C4-2B (cell line): ENCODE data around the gene ZKSCAN1.
"Not testable (repeated sequence)": the region's sequence is repeated elsewhere in the genome, so short reads cannot be mapped to it uniquely, and the experiment has no call there.

Source experiments
- CTCF ChIP-seq: fragments of 450-650 bp; conservative IDR thresholded peaks from 2 replicates; pipeline ENCODE4 v1.5.1; 2017; ENCODE audit warnings: mild to moderate bottlenecking
- ZFX ChIP-seq: fragments of 450-650 bp; IDR thresholded peaks from 2 replicates; pipeline ENCODE4 v1.6.1; 2017

- TF ChIP-seq CTCF, ZFX: not testable (repeated sequence)
Observed at GRCh38 chr7:99991543-99991942, 23.9 kb upstream of the ZKSCAN1 start.
